Adipocyte (in vitro differentiated cells): ENCODE results near the gene SIAH1.
A peak's percentile ranks its signal among the peaks of the same experiment; 100 is the strongest.
"Not testable (repeated sequence)": the region's sequence is repeated elsewhere in the genome, so short reads cannot be mapped to it uniquely, and the experiment has no call there.

Source experiments
- DNase-seq: peaks from one replicate; pipeline ENCODE4 v3.0.0-alpha.2; 2015; ENCODE audit warnings: low read depth
- H3K27me3 ChIP-seq: replicated peaks from 2 replicates; pipeline ENCODE4 v1.7.0; 2013; ENCODE audit warnings: mild to moderate bottlenecking, low read length, moderate library complexity; ENCODE audit not compliant: control insufficient read depth, insufficient read depth
- H3K36me3 ChIP-seq: 2 replicates; pipeline ENCODE4 v1.7.0; 2013; ENCODE audit warnings: low read length, mild to moderate bottlenecking, moderate library complexity; ENCODE audit not compliant: control insufficient read depth, insufficient read depth, severe bottlenecking
- H3K4me1 ChIP-seq: 2 replicates; pipeline ENCODE4 v1.7.0; 2013; ENCODE audit warnings: mild to moderate bottlenecking, low read length, moderate library complexity; ENCODE audit not compliant: control insufficient read depth, insufficient read depth
- H3K4me3 ChIP-seq: 2 replicates; pipeline ENCODE4 v1.7.0; 2013; ENCODE audit warnings: mild to moderate bottlenecking, low read length, moderate library complexity
- H3K9ac ChIP-seq: 2 replicates; pipeline ENCODE4 v1.7.0; 2013; ENCODE audit warnings: mild to moderate bottlenecking, low read length, moderate library complexity
- H3K9me3 ChIP-seq: 2 replicates; pipeline ENCODE4 v1.7.0; 2013; ENCODE audit warnings: mild to moderate bottlenecking, low read length, moderate library complexity; ENCODE audit not compliant: control insufficient read depth

SIAH1 gene

DNA sequence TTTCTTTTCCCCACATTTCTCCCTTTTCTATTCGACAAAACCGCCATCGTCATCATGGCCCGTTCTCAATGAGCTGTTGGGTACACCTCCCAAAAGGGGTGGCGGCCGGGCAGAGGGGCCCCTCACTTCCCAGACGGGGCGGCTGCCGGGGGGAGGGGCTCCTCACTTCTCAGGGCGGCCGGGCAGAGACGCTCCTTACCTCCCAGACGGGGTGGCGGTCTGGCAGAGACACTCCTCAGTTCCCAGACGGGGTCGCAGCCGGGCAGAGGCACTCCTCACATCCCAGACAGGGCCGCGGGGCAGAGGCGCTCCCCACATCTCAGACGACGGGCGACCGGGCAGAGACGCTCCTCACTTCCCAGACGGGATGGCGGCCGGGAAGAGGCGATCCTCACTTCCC, 31.4 kb upstream of the SIAH1 start:
- DNase-seq, H3K9me3 ChIP-seq, H3K9ac ChIP-seq, H3K4me3 ChIP-seq, H3K27me3 ChIP-seq, H3K36me3 ChIP-seq, H3K4me1 ChIP-seq: not testable (repeated sequence)

DNA sequence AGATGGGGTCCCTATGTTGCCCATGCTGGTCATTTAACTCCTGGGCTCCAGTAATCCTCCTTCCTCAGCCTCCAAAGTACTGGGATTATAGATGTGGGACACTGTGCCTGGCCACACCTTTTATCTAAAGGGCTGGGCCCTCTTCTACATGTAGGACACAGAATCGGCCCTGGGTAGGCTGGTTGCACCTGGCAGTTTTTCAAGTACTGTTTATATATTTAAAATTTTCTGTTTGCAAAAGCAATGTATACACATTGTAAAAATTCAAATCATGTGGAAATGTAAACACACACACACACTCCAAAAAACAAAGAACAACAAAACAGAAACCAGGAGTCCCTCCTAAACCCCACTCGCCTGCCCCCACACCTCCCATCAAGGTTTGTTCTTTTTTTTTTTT, 28.1 kb upstream of the SIAH1 start:
- Histone ChIP-seq H3K4me3 (no peak overlapping the region), H3K36me3 (no peaks in the 10 kb centered on the region)

DNA sequence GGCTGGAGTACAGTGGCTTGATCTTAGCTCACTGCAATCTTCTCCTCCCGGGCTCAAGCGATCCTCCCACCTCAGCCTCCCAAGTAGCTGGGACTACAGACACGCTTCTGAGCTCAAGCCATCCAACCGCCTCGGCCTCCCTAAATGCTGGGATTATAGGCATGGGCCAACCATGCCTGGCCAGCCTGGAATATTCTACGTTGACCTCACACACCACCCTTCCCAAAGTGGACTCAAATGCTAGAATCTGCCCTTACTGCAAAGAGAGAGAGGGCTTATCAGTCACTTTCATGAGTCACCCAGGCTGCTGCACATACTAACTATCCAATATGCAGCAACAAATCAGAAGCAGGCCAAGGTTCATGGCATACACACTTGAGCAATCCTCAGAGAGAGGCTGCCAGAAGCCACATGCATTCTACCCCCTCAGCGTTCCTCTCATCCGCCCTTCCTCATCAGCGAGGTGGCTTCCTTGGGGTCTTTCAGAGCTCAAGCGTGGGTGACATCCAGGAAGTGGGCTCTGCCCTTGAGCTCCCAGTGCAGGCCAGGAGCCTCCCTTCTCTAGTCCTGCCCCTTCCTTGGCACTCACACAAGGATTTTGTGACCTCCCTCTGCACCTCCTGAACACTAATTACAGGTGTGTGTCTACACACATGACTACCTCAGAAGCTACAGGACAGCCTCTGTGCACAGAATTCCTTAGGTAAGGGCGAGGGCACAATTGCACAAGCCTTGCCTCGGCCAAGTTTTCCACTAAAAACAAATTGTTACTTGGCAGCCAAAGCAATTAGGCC, 24.8 kb upstream of the SIAH1 start:
- peak; percentile 83 for DNase-seq
- H3K4me3 ChIP-seq = peak overlapping the region; percentile 28
- no peaks in the 10 kb centered on the region for H3K9me3 ChIP-seq
- peak overlapping the region; percentile 59 for H3K9ac ChIP-seq
- no peaks in the 10 kb centered on the region for H3K27me3 ChIP-seq
- H3K4me1 ChIP-seq = peaks cover 26% of the 10 kb centered on the region
- H3K36me3 ChIP-seq = no peaks in the 10 kb centered on the region

More for the DNA sequence above, 28.1 kb upstream of the SIAH1 start:
- no peak for DNase-seq
- no peaks in the 10 kb centered on the region for H3K27me3 ChIP-seq
- H3K9ac ChIP-seq = no peak overlapping the region
- H3K4me1 ChIP-seq = peaks cover 26% of the 10 kb centered on the region
- H3K9me3 ChIP-seq = no peaks in the 10 kb centered on the region

- H3K9me3 ChIP-seq = no peaks in the 10 kb centered on the region
- H3K9ac ChIP-seq = no peak overlapping the region
- H3K4me3 ChIP-seq = no peak overlapping the region
- no peaks in the 10 kb centered on the region for H3K36me3 ChIP-seq
- DNase-seq = peak; percentile 51
- peaks cover 23% of the 10 kb centered on the region for H3K4me1 ChIP-seq
- H3K27me3 ChIP-seq = no peaks in the 10 kb centered on the region
These were observed 23.5 kb upstream of the SIAH1 start for GRCh38 chr16:48408688-48409087.

- DNase-seq = no peak
These were observed 20.7 kb upstream of the SIAH1 start for GRCh38 chr16:48405907-48406306.

DNA sequence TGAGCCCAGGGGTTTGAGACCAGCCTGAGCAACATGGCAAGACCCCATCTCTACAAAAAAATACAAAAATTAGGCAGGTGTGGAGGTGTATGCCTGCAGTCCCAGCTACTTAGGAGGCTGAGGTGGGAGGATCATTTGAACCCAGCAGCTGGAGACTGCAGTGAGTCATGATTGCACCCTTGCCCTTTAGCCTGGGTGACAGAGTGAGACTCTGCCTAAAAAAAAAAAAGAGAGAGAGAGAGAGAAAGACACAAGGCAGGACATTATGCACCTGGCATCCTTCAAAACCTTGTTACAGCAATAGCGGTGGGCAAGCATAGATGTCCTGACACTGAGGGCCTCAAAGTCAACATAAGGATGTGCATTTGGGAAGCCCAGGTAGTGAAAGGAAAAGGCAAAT, 19.9 kb upstream of the SIAH1 start:
- no peak overlapping the region for H3K9ac ChIP-seq
- H3K4me1 ChIP-seq = peaks cover 16% of the 10 kb centered on the region
- no peaks in the 10 kb centered on the region for H3K9me3 ChIP-seq
- no peak overlapping the region for H3K4me3 ChIP-seq
- no peak for DNase-seq
- H3K36me3 ChIP-seq = no peaks in the 10 kb centered on the region
- no peaks in the 10 kb centered on the region for H3K27me3 ChIP-seq

More at GRCh38 chr16:48405907-48406306, 20.7 kb upstream of the SIAH1 start:
- H3K27me3 ChIP-seq = no peaks in the 10 kb centered on the region
- H3K9me3 ChIP-seq = no peaks in the 10 kb centered on the region
- no peak overlapping the region for H3K4me3 ChIP-seq
- H3K4me1 ChIP-seq = peaks cover 23% of the 10 kb centered on the region
- H3K9ac ChIP-seq = no peak overlapping the region
- no peaks in the 10 kb centered on the region for H3K36me3 ChIP-seq

DNA sequence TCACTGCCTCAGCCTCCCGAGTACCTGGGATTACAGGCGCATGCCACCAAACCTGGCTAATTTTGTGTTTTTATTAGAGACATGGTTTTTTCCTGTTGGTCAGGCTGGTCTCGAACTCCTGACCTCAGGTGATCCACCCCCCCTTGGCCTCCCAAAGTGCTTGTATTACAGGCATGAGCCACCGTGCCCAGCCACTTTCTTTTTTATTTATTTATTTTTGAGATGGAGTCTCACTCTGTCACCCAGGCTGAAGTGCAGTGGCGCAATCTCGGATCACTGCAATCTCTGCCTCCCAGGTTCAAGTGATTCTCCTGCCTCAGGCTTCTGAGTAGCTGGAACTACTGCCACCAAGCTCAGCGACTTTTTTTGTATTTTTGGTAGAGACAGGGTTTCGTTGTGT, 17.3 kb upstream of the SIAH1 start:
- not testable (repeated sequence) for H3K27me3 ChIP-seq, DNase-seq, H3K4me1 ChIP-seq, H3K9ac ChIP-seq, H3K4me3 ChIP-seq, H3K36me3 ChIP-seq, H3K9me3 ChIP-seq

- no peak for DNase-seq
- Histone ChIP-seq H3K27me3 (no peaks in the 10 kb centered on the region), H3K36me3 (no peaks in the 10 kb centered on the region), H3K4me1 (peaks cover 34% of the 10 kb centered on the region), H3K4me3 (no peak overlapping the region), H3K9me3 (no peaks in the 10 kb centered on the region), H3K9ac (no peak overlapping the region)
These were observed 10.2 kb upstream of the SIAH1 start for GRCh38 chr16:48395375-48395774.

GRCh38 chr16:48394355-48394703, 9.1 kb upstream of the SIAH1 start:
- DNase-seq = no peak
- no peaks in the 10 kb centered on the region for H3K36me3 ChIP-seq

DNA sequence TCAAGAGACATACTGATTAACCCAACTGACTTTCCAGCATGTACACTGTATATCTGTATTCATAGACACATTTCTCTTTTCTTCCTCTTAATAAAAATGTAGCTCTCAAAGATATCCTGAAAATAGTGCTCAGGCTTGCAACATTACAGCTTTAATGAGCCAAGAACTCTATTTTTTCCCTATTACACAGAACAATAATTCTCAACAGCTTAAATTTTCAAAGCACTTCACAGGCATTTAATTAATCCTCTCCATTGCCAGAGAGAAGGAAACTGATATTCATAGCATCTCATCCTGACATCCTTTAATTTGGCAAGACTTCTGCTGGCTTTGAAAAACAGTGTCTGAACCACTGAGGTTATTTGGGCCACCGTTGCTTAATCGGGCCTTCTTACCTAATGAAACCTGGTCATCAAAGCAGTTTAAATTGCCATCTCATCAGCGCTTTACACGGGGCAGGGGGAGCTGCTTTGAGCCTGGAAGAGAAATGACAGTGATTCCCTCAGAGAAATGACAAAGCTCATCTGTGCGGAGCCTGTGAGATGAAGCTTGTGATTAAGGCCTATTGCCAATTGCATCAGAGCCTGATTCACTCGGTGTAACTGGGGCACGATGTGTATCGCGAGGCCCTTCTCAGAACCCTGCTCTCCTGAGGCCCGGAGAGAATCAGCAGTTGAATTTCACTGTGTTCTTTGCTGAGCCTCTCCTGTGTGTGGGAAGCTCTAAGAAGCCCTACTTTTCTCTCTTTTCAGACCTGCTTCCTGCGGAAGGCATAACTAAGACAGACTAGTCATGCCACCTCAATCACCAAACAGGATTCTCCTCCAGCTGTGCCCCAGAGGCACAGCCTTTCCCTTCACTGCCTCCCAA, 8.5 kb upstream of the SIAH1 start:
- no peaks in the 10 kb centered on the region for H3K27me3 ChIP-seq

More at GRCh38 chr16:48394355-48394703, 9.1 kb upstream of the SIAH1 start:
- H3K9ac ChIP-seq = peak overlapping the region; percentile 81
- H3K27me3 ChIP-seq = no peaks in the 10 kb centered on the region
- peak overlapping the region; percentile 38 for H3K4me3 ChIP-seq
- H3K9me3 ChIP-seq = no peaks in the 10 kb centered on the region
- H3K4me1 ChIP-seq = peaks cover 34% of the 10 kb centered on the region

GRCh38 chr16:48392407-48392806, 7.2 kb upstream of the SIAH1 start:
- H3K4me1 ChIP-seq = peaks cover 34% of the 10 kb centered on the region
- no peaks in the 10 kb centered on the region for H3K27me3 ChIP-seq
- DNase-seq = no peak
- H3K9ac ChIP-seq = no peak overlapping the region
- H3K36me3 ChIP-seq = no peaks in the 10 kb centered on the region
- no peak overlapping the region for H3K4me3 ChIP-seq
- no peaks in the 10 kb centered on the region for H3K9me3 ChIP-seq

More for the DNA sequence above, 8.5 kb upstream of the SIAH1 start:
- Histone ChIP-seq H3K4me1 (peaks cover 34% of the 10 kb centered on the region), H3K36me3 (no peaks in the 10 kb centered on the region), H3K9me3 (no peaks in the 10 kb centered on the region), H3K4me3 (peak overlapping the region; percentile 38), H3K9ac (peak overlapping the region; percentile 81)
- no peak for DNase-seq
